HG03095 (cell line): Measurements from ENCODE around the gene RIMS3.
"Not testable (repeated sequence)": the region's sequence is repeated elsewhere in the genome, so short reads cannot be mapped to it uniquely, and the experiment has no call there.

Experiments used
- ATAC-seq: cut with Tn5 transposase; IDR thresholded peaks from one replicate; pipeline ENCODE4 v1.9.1; 2021; ENCODE audit warnings: moderate library complexity; ENCODE audit not compliant: unreplicated experiment

RIMS3 gene

GRCh38 chr1:40594187-40594531, 71.3 kb downstream of the RIMS3 start:
- no peak for ATAC-seq

DNA sequence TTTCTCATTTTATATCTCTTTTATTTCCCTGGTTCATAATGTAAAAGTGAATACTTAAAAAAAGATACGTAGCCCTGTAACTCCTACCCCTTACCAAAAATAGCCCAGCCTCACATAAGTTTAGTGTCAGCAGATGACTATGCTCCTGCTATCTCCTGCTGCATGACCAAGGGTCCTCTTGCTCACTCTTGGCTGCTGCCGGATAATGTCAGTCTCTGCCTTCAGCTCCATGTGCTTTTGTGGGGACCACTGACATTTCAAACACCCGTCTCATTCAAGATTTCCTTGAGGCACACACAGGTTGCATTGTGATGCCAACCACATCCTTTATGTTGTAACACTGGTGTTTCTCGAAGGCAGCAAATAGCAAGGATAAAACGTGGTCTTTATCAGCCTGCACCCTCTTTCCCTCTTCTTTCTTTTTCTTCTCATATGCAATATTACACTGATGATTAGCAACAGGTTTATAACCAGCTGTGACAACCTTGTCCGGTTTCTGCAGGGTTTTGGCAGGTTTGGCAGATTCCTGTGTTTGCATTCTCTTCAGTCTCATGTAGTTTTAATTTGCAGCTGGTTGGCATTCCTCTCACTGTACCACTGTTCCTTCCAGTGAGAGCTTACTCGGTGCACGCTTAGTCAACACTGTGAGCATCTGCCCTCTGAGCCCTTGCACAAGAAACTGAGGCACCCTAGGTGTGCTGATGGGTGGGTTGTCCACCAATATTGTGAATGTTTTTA, 71.9 kb downstream of the RIMS3 start:
- no peak for ATAC-seq

DNA sequence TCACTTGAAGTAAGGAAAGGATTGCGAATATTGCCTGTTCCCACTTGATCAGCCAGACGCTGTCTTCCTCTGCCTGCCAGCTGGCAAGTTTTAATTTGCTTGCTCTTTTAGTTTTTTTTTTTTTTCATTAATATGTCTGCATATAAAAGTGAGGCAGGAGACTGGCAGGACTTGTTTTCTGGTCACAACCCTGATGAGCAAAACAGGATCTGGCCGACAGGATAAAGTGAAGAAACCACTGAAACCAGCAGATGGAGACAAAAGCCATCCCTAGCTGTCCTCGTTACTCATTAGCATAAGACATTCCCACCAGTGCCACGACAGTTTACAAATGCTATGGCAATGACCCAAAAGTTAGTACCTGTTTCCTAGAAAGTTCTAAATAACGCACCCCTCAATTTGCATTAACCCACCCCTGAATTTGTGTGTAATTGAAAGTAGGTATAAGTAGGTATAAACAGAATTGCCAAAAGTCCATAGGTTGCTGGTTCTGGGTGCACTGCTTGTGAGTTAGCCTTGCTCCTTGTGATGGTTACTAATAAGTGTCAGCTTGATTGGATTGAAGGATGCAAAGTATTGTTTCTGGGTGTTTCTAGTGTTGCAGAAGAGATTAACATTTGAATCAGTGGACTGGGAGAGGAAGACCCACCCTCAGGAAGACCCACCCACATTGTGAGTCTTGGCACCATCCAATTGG, 73.2 kb downstream of the RIMS3 start:
- ATAC-seq = no peak

GRCh38 chr1:40588586-40588985, 76.9 kb downstream of the RIMS3 start:
- ATAC-seq = no peak

DNA sequence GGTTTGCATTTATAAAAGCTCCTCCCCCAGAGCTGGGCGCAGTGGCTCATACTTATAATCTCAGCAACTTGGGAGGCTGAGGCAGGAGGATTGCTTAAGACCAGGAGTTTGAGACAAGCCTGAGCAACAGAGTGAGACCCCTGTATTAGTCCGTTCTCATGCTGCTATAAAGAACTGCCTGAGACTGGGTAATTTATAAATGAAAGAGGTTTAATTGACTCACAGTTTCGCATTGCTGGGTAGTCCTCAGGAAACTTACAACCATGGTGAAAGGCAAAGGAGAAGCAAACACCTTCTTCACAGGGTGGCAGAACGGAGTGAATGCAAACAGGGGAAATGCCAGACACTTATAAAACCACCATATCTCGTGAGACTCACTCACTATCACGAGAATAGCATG, 81.5 kb downstream of the RIMS3 start:
- ATAC-seq = no peak

DNA sequence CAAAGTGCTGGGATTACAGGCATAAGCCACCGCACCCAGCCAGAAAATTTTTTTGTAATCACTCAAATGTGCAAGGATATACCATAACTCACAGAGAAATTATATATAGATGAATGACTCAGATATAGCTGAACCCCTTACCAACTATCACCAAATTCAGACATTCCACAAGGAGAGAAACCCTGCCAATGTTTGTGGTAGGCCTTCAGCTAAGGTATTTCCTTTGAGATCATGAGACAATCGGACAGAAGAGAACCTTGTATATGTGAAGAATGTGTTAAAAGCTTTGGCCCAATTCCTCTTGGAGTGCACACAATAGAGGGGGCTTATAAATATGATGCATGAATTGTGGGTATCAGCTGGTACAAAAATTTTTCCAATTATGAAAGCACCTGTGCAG, 83.4 kb downstream of the RIMS3 start:
- no peak for ATAC-seq

- ATAC-seq = no peak
Observed at GRCh38 chr1:40575336-40575735, 90.1 kb downstream of the RIMS3 start.

- not testable (repeated sequence) for ATAC-seq
Observed at GRCh38 chr1:40574805-40575204, 90.7 kb downstream of the RIMS3 start.
